Activated T-cell treated with anti-CD3 and anti-CD28 coated beads, Interleukin-2, amount 50 U/mL, for 72 hours (primary cell): ENCODE results near the gene CACNA1D. TPM values are rescaled to one million over a fixed set of nuclear protein-coding genes. Genes with fewer than 3 reads are reported as not detected.

Experiments
- ATAC-seq, 2 donors: fragments of 150-1000 bp; cut with Tn5 transposase; replicated peaks in 1 of 2; 2 replicates each; pipeline ENCODE4 v1.10.0; 2021; ENCODE audit warnings: moderate library complexity in 2 of 2, mild to moderate bottlenecking in 1 of 2
- DNase-seq, 2 donors: peaks; one replicate each; pipeline ENCODE4 v3.0.0; 2021 to 2022; ENCODE audit warnings: mixed read lengths in 1 of 2
- H3K27ac Mint-ChIP-seq: one replicate; pipeline ENCODE4 v1.8.0; 2022; ENCODE audit warnings: mild to moderate bottlenecking, moderate library complexity, mixed read lengths
- H3K27me3 Mint-ChIP-seq: one replicate; pipeline ENCODE4 v1.8.0; 2022; ENCODE audit warnings: low read depth, mixed read lengths
- H3K36me3 Mint-ChIP-seq, 2 donors: one replicate each; pipeline ENCODE4 v1.8.0; 2022; ENCODE audit warnings: mixed read lengths in 2 of 2, mild to moderate bottlenecking in 1 of 2; ENCODE audit not compliant: insufficient read depth in 2 of 2
- H3K4me1 Mint-ChIP-seq: one replicate; pipeline ENCODE4 v1.8.0; 2022; ENCODE audit warnings: low read depth, mixed read lengths
- H3K4me3 Mint-ChIP-seq, 2 donors: one replicate each; pipeline ENCODE4 v1.8.0; 2022; ENCODE audit warnings: mild to moderate bottlenecking in 2 of 2, mixed read lengths in 2 of 2, moderate library complexity in 2 of 2
- H3K9me3 Mint-ChIP-seq, 2 donors: one replicate each; pipeline ENCODE4 v1.8.0; 2022; ENCODE audit warnings: mixed read lengths in 2 of 2
- total RNA-seq, 2 donors: library from RNA; stranded (reverse); gene quantifications; one replicate each; pipeline ENCODE4 v1.2.3, GENCODE V29; 2022

The CACNA1D gene
- total RNA-seq, 2 donors from 2014 or later = 0.82 to 1.9 TPM

- ATAC-seq = no peak
- no peaks in the 10 kb centered on the region for H3K9me3 Mint-ChIP-seq
- H3K36me3 Mint-ChIP-seq = no peaks in the 10 kb centered on the region
- no peaks in the 10 kb centered on the region for H3K4me1 Mint-ChIP-seq
- H3K4me3 Mint-ChIP-seq = no peak overlapping the region
- DNase-seq = no peak
- H3K27me3 Mint-ChIP-seq = no peaks in the 10 kb centered on the region
- no peak overlapping the region for H3K27ac Mint-ChIP-seq
Observed at GRCh38 chr3:53823026-53823955, 328.9 kb downstream of the CACNA1D start.

GRCh38 chr3:53823956-53824657 is 329.7 kb downstream of the CACNA1D start:
- Mint-ChIP-seq H3K4me3 (no peak overlapping the region), H3K9me3 (no peaks in the 10 kb centered on the region), H3K4me1 (no peaks in the 10 kb centered on the region), H3K27ac (no peak overlapping the region), H3K36me3 (no peaks in the 10 kb centered on the region), H3K27me3 (no peaks in the 10 kb centered on the region)
- no peak for DNase-seq
- ATAC-seq = no peak

DNA sequence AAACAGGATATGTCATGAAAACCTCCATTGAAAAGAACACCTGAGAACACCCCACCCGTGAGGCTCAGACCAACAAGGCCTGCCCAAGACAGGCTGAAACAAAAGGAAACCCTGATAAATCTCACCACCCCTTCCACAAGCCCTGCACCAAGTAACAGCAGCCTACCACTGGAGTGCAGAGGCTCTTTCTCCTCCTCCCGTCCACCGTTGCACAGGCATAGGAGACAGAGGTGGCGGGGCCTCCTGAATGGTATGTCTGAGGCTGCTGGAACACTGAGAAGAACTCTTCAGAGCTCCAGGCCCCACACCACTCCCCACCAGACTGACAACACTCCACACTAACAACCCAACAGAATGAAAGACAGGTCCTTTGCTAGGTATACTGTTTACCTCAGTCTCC is 330.4 kb downstream of the CACNA1D start:
- Mint-ChIP-seq H3K9me3 (no peaks in the 10 kb centered on the region), H3K27me3 (no peaks in the 10 kb centered on the region), H3K36me3 (no peaks in the 10 kb centered on the region), H3K4me3 (no peak overlapping the region), H3K4me1 (no peaks in the 10 kb centered on the region), H3K27ac (peak overlapping the region; percentile 58)
- DNase-seq (no peak), ATAC-seq (no peak)

GRCh38 chr3:53826048-53826447 is 331.6 kb downstream of the CACNA1D start:
- Mint-ChIP-seq H3K36me3 (no peaks in the 10 kb centered on the region), H3K4me1 (no peaks in the 10 kb centered on the region), H3K27me3 (no peaks in the 10 kb centered on the region), H3K27ac (no peak overlapping the region), H3K4me3 (no peak overlapping the region), H3K9me3 (no peaks in the 10 kb centered on the region)
- ATAC-seq (no peak), DNase-seq (no peak)

DNA sequence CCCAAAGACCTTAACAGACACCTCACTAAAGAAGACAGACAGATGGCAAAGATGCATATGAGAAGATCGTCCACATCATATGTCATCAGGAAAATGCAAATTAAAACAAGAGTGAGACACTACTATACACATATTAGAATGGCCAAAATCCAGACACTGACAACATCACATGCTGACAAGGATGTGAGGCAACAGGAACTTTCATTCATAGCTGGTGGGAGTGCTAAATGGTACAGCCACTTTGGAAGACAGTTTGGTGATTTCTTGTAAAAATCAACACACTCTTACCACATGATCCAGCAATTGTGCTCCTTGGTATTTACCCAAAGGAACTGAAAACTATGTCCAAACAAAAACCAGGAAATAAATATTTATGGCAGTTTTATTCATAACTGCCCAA is 334.2 kb downstream of the CACNA1D start:
- Mint-ChIP-seq H3K4me1 (no peaks in the 10 kb centered on the region), H3K36me3 (no peaks in the 10 kb centered on the region), H3K9me3 (no peaks in the 10 kb centered on the region), H3K4me3 (no peak overlapping the region), H3K27ac (no peak overlapping the region), H3K27me3 (no peaks in the 10 kb centered on the region)
- ATAC-seq = no peak
- DNase-seq = no peak

- Mint-ChIP-seq H3K4me1 (no peaks in the 10 kb centered on the region), H3K4me3 (no peak overlapping the region), H3K27me3 (no peaks in the 10 kb centered on the region), H3K36me3 (no peaks in the 10 kb centered on the region), H3K9me3 (no peaks in the 10 kb centered on the region), H3K27ac (no peak overlapping the region)
- ATAC-seq = no peak
- no peak for DNase-seq
Observed at GRCh38 chr3:53829605-53830004, 335.2 kb downstream of the CACNA1D start.

GRCh38 chr3:53830944-53831343 is 336.5 kb downstream of the CACNA1D start:
- H3K4me3 Mint-ChIP-seq = no peak overlapping the region
- no peak for ATAC-seq
- no peak for DNase-seq
- H3K27ac Mint-ChIP-seq = no peak overlapping the region
- H3K27me3 Mint-ChIP-seq = no peaks in the 10 kb centered on the region
- no peaks in the 10 kb centered on the region for H3K4me1 Mint-ChIP-seq
- no peaks in the 10 kb centered on the region for H3K9me3 Mint-ChIP-seq
- H3K36me3 Mint-ChIP-seq = no peaks in the 10 kb centered on the region

DNA sequence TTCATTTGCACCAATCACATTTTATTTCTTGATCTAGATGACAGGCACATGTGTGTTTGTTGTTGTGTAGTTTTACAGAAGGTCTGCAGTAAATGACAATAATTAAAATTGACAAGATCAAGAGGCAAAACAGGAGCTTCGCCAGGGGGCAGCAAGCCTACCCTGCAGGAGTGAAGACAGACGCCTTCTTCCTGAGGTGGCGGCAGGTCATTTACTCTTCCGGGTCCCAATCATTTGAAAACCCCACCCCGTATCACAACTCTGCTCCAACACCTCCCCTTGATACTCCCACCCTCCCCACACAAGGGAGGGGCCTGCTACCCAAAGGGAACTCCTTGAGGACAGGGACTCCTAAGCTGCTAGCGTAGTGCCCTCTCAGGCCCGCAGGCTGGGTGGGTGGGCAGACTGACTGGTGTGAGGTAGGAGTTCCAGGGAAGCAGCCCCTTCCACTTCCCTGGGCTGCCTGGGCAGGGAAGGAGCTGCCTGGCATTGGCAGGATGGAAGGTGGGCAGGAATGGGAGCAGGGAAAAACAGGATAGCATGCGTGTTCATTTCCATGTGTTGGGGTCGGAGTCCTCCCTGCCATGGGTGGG is 338.7 kb downstream of the CACNA1D start:
- no peak overlapping the region for H3K27ac Mint-ChIP-seq
- no peak for ATAC-seq
- no peaks in the 10 kb centered on the region for H3K4me1 Mint-ChIP-seq

DNA sequence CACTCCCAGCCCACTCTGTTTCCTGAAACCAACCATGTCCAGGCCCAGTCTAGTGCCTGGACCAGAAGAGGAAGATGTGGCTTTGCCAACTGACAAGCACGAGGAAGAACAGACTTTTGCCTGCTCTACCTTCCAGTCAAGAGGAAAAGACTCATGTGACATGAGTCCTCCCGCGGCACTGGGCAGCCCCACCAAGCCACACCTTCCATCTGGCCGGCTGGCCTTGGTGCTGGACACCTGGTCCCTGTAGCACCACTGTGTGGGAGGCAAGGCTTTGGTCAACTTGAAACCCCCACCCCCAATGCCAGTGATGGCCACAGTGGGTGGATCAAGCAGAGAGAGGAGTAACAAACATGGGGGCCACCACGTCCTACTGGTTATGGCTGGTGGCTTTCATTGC is 339.3 kb downstream of the CACNA1D start:
- H3K9me3 Mint-ChIP-seq = no peaks in the 10 kb centered on the region
- no peaks in the 10 kb centered on the region for H3K4me1 Mint-ChIP-seq

More for the DNA sequence above, 338.7 kb downstream of the CACNA1D start:
- Mint-ChIP-seq H3K36me3 (no peaks in the 10 kb centered on the region), H3K9me3 (no peaks in the 10 kb centered on the region), H3K27me3 (no peaks in the 10 kb centered on the region), H3K4me3 (no peak overlapping the region)
- DNase-seq = no peak

GRCh38 chr3:53834429-53835095 is 340.2 kb downstream of the CACNA1D start:
- Mint-ChIP-seq H3K9me3 (no peaks in the 10 kb centered on the region), H3K4me3 (no peak overlapping the region), H3K4me1 (no peaks in the 10 kb centered on the region), H3K36me3 (no peaks in the 10 kb centered on the region), H3K27me3 (peaks cover 7% of the 10 kb centered on the region), H3K27ac (no peak overlapping the region)
- ATAC-seq = no peak
- no peak for DNase-seq

More for the DNA sequence above, 339.3 kb downstream of the CACNA1D start:
- H3K27ac Mint-ChIP-seq = no peak overlapping the region
- ATAC-seq (no peak), DNase-seq (no peak)
- H3K36me3 Mint-ChIP-seq = no peaks in the 10 kb centered on the region
- H3K4me3 Mint-ChIP-seq = no peak overlapping the region
- no peaks in the 10 kb centered on the region for H3K27me3 Mint-ChIP-seq

DNA sequence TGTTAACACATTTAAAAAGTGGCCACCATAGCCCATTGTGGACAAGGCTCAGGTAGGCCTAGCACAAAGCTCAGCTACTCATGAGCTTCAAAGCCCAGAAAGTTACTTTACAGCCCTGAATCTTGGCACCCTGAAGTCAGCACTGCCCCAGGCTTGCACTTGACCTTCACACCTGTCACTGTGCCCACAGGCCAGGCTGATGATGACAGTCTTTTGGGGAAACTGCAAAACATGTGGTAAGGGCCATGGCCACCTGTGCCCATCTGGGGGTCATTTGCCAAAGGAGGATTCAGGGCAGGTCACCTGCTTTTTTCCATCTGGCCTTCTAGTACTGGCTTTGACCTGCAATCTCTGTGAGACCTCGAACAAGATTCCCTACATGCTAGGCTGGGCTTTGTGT is 340.8 kb downstream of the CACNA1D start:
- ATAC-seq (no peak), DNase-seq (no peak)
- no peaks in the 10 kb centered on the region for H3K36me3 Mint-ChIP-seq
- H3K27ac Mint-ChIP-seq = no peak overlapping the region
- no peaks in the 10 kb centered on the region for H3K4me1 Mint-ChIP-seq
- H3K9me3 Mint-ChIP-seq = no peaks in the 10 kb centered on the region
- no peak overlapping the region for H3K4me3 Mint-ChIP-seq
- H3K27me3 Mint-ChIP-seq = peaks cover 14% of the 10 kb centered on the region

- Mint-ChIP-seq H3K36me3 (no peaks in the 10 kb centered on the region), H3K27ac (no peak overlapping the region), H3K4me1 (no peaks in the 10 kb centered on the region), H3K27me3 (peaks cover 19% of the 10 kb centered on the region), H3K4me3 (no peak overlapping the region), H3K9me3 (no peaks in the 10 kb centered on the region)
- DNase-seq (no peak), ATAC-seq (no peak)
Observed at GRCh38 chr3:53836084-53836872, 341.9 kb downstream of the CACNA1D start.
